SK-N-SH (cell line): Measurements from ENCODE around the gene DCANP1. TPM values are rescaled to one million over a fixed set of nuclear protein-coding genes. Genes with fewer than 3 reads are reported as not detected.

Experiments used
- CTCF ChIA-PET: fragments of 300-600, 350-600 bp; formaldehyde crosslinking; extraction: SDS; loops from one replicate; lab custom pipeline; 2021; lab: Yijun Ruan, JAX
- POLR2A ChIA-PET: fragments of 350-600 bp; sonication (Branson Sonifier 250); formaldehyde crosslinking; extraction: SDS; loops from one replicate; lab custom pipeline; 2020; ENCODE audit warnings: antibody characterized with exemption, inconsistent platforms; lab: Yijun Ruan, JAX
- DNase-seq: peaks from one replicate; pipeline ENCODE4 v3.0.0; 2012
- H2AFZ ChIP-seq: fragments of 200-600 bp; sonication (generic); 2 replicates; pipeline ENCODE4 v1.8.1; 2016; ENCODE audit warnings: antibody characterized with exemption, mild to moderate bottlenecking, low read depth
- H3F3A ChIP-seq: fragments of 200-600 bp; sonication (generic); replicated peaks from 2 replicates; pipeline ENCODE3; 2016; ENCODE audit warnings: antibody characterized with exemption, mild to moderate bottlenecking; ENCODE audit not compliant: insufficient read depth
- H3K27ac ChIP-seq, 2 experiments: fragments of 200-500 bp in 1 of 2; fragments of 200-600 bp in 1 of 2; sonication (Bioruptor generic) in 1 of 2; sonication (generic), shearing (Covaris generic) in 1 of 2; 2 replicates each; pipeline versions ENCODE4 v1.5.1 to v1.6.1; 2014 to 2016; ENCODE audit warnings: low read depth in 2 of 2, inconsistent platforms in 1 of 2, low read length in 1 of 2, mild to moderate bottlenecking in 1 of 2, mixed read lengths in 1 of 2
- H3K27me3 ChIP-seq: fragments of 200-600 bp; sonication (generic), shearing (Covaris generic); 2 replicates; pipeline ENCODE4 v1.6.1; 2016; ENCODE audit warnings: mixed run types; ENCODE audit not compliant: insufficient read depth
- H3K36me3 ChIP-seq, 2 experiments: fragments of 200-500 bp in 1 of 2; fragments of 200-600 bp in 1 of 2; sonication (Bioruptor generic) in 1 of 2; sonication (generic) in 1 of 2; replicated peaks in 1 of 2; 2 replicates each; pipeline versions ENCODE3 to v1.5.1; 2014 to 2016; ENCODE audit warnings: low read length in 1 of 2, mild to moderate bottlenecking in 1 of 2; ENCODE audit not compliant: insufficient read depth in 2 of 2, control insufficient read depth in 1 of 2
- H3K4me1 ChIP-seq, 2 experiments: fragments of 200-500 bp in 1 of 2; fragments of 200-600 bp in 1 of 2; sonication (Bioruptor generic) in 1 of 2; sonication (generic), shearing (Covaris generic) in 1 of 2; 2 replicates each; pipeline versions ENCODE4 v1.5.1 to v1.6.1; 2014 to 2016; ENCODE audit warnings: low read depth in 1 of 2, low read length in 1 of 2, mixed run types in 1 of 2; ENCODE audit not compliant: insufficient read depth in 2 of 2, control insufficient read depth in 1 of 2
- H3K4me2 ChIP-seq: fragments of 200-600 bp; sonication (generic), shearing (Covaris generic); 2 replicates; pipeline ENCODE4 v1.6.1; 2017; ENCODE audit warnings: mixed run types
- H3K4me3 ChIP-seq, 2 experiments: fragments of 200-500 bp in 1 of 2; fragments of 200-600 bp in 1 of 2; sonication (Bioruptor generic) in 1 of 2; sonication (generic), shearing (Covaris generic) in 1 of 2; 2 replicates each; pipeline versions ENCODE4 v1.5.1 to v1.8.1; 2014 to 2016; ENCODE audit warnings: low read depth in 2 of 2, inconsistent platforms in 1 of 2, low read length in 1 of 2, mild to moderate bottlenecking in 1 of 2, mixed read lengths in 1 of 2, moderate library complexity in 1 of 2
- H3K79me2 ChIP-seq: fragments of 200-600 bp; sonication (generic); 2 replicates; pipeline ENCODE4 v1.8.1; 2017; ENCODE audit warnings: mild to moderate bottlenecking; ENCODE audit not compliant: insufficient read depth
- H3K9ac ChIP-seq: fragments of 200-600 bp; sonication (generic); 2 replicates; pipeline ENCODE4 v1.6.1; 2017; ENCODE audit warnings: mixed run types
- H3K9me2 ChIP-seq: fragments of 200-600 bp; sonication (generic); 2 replicates; pipeline ENCODE4 v1.6.1; 2017; ENCODE audit warnings: mixed run types
- H3K9me3 ChIP-seq: fragments of 200-600 bp; sonication (generic); 2 replicates; pipeline ENCODE4 v1.6.1; 2017; ENCODE audit warnings: mixed run types, mild to moderate bottlenecking, moderate library complexity
- H4K20me1 ChIP-seq: fragments of 200-600 bp; sonication (generic); 2 replicates; pipeline ENCODE4 v1.6.1; 2017; ENCODE audit warnings: mild to moderate bottlenecking, mixed run types; ENCODE audit not compliant: insufficient read depth
- ELF1 ChIP-seq: IDR thresholded peaks from 2 replicates; pipeline ENCODE4 v1.4.0; 2012
- EP300 ChIP-seq, 2 experiments: IDR thresholded peaks; 2 replicates each; pipeline versions ENCODE4 v1.4.0 to v1.6.1; 2012; ENCODE audit warnings: borderline replicate concordance in 1 of 2, low read depth in 1 of 2, low read length in 1 of 2
- EZH2phosphoT487 ChIP-seq: fragments of 200-600 bp; sonication (generic); IDR thresholded peaks from 2 replicates; pipeline ENCODE4 v1.6.1; 2017; ENCODE audit warnings: low read depth, mixed run types, mild to moderate bottlenecking, antibody characterized with exemption, moderate library complexity, borderline replicate concordance
- FOSL2 ChIP-seq: IDR thresholded peaks from 2 replicates; pipeline ENCODE4 v1.4.0; 2012; ENCODE audit warnings: low read depth, mild to moderate bottlenecking, moderate library complexity, borderline replicate concordance
- FOXJ3 ChIP-seq: sonication (generic); formaldehyde crosslinking; IDR thresholded peaks from 2 replicates; pipeline ENCODE4 v1.5.1; 2020; ENCODE audit warnings: mild to moderate bottlenecking, missing genetic modification reagents
- FOXM1 ChIP-seq: IDR thresholded peaks from 2 replicates; pipeline ENCODE4 v1.4.0; 2012; ENCODE audit warnings: low read depth, mild to moderate bottlenecking
- GABPA ChIP-seq: IDR thresholded peaks from 2 replicates; pipeline ENCODE4 v1.4.0; 2012; ENCODE audit warnings: low read depth, mild to moderate bottlenecking
- GATA2 ChIP-seq: sonication (generic); formaldehyde crosslinking; IDR thresholded peaks from 2 replicates; pipeline ENCODE4 v1.5.0; 2020; ENCODE audit warnings: mild to moderate bottlenecking, missing genetic modification reagents
- JUND ChIP-seq: IDR thresholded peaks from 2 replicates; pipeline ENCODE4 v1.4.0; 2012
- MXI1 ChIP-seq: IDR thresholded peaks from 2 replicates; pipeline ENCODE4 v1.6.1; 2012; ENCODE audit warnings: mild to moderate bottlenecking, low read depth, low read length, improper control_type of control experiment
- NFIC ChIP-seq: IDR thresholded peaks from 2 replicates; pipeline ENCODE4 v1.4.0; 2012; ENCODE audit warnings: borderline replicate concordance
- NRF1 ChIP-seq: IDR thresholded peaks from 2 replicates; pipeline ENCODE4 v1.6.1; 2012; ENCODE audit warnings: low read depth, mild to moderate bottlenecking, low read length
- RXRA ChIP-seq: IDR thresholded peaks from 2 replicates; pipeline ENCODE4 v1.4.0; 2012; ENCODE audit warnings: low read depth, mild to moderate bottlenecking, borderline replicate concordance
- SIN3A ChIP-seq: IDR thresholded peaks from 2 replicates; pipeline ENCODE4 v1.6.1; 2012; ENCODE audit warnings: low read depth, mild to moderate bottlenecking, low read length, moderate library complexity, borderline replicate concordance
- TCF12 ChIP-seq: IDR thresholded peaks from 2 replicates; pipeline ENCODE4 v1.4.0; 2012
- USF2 ChIP-seq: fragments of 150-350 bp; IDR thresholded peaks from 2 replicates; pipeline ENCODE4 v1.6.1; 2017; ENCODE audit warnings: antibody characterized with exemption, low read length, low read depth, borderline replicate concordance
- YY1 ChIP-seq: IDR thresholded peaks from 2 replicates; pipeline ENCODE4 v1.4.0; 2012; ENCODE audit warnings: low read depth, mild to moderate bottlenecking
- WGBS: methylation state at CpG from one replicate; pipeline ENCODE4 v1.1.6; 2017; ENCODE audit warnings: low lambda C conversion rate; 5-methylcytosine and 5-hydroxymethylcytosine counted together
- polyA plus RNA-seq, 3 experiments: library from polyadenylated mRNA; depleted of rRNA; stranded (reverse); fragments of >200 nt; gene quantifications; 2 replicates each; pipeline ENCODE4 v1.2.3, GENCODE V29; 2012
- TF ChIP-seq, protein P1 (sequence below): IDR thresholded peaks from 2 replicates; pipeline ENCODE4 v1.4.0; 2012; ENCODE audit warnings: low read depth, borderline replicate concordance
- TF ChIP-seq, protein P2 (sequence below): IDR thresholded peaks from 2 replicates; pipeline ENCODE4 v1.6.1; 2012; ENCODE audit warnings: mild to moderate bottlenecking, low read depth, low read length, moderate library complexity

The DCANP1 gene
- polyA plus RNA-seq, 1 of the 3 experiments (the other 2 are of a cell fraction) = not detected

DNA sequence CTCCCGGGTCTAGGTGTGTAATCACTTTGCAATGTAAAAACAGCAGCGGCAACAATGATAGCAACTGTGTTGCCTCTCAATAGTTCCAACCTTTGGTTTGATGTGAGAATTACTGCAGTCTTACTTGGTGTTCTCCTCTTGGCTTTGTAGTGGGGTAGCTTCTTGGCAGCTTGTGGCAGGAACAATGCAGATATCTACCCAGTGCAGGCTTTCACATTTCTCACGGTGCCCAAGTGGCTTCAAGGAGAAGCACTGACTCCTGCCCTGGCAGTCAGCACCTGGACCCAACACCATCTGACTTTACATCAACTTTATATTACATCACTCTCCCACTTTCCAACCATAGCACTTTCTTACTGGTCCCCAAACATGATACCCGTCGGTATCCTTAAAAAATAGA lies 33.4 kb upstream of the DCANP1 start:
- H2AFZ ChIP-seq = no peak overlapping the region
- H3K9ac ChIP-seq = no peak overlapping the region
- no peaks in the 10 kb centered on the region for H4K20me1 ChIP-seq
- no peaks in the 10 kb centered on the region for H3K9me3 ChIP-seq
- H3K27me3 ChIP-seq = no peaks in the 10 kb centered on the region; the same call in none of the 2 replicates
- POLR2A ChIA-PET = no interaction called here
- H3K4me1 ChIP-seq = peaks cover 0 to 2% of the 10 kb centered on the region in 2 experiments; a peak in 1 of 4 replicates
- H3K36me3 ChIP-seq = no peaks in the 10 kb centered on the region
- H3K79me2 ChIP-seq = no peaks in the 10 kb centered on the region
- no peak overlapping the region for H3K4me3 ChIP-seq
- no peak for TF ChIP-seq RXRA
- TF ChIP-seq, protein P1, sequence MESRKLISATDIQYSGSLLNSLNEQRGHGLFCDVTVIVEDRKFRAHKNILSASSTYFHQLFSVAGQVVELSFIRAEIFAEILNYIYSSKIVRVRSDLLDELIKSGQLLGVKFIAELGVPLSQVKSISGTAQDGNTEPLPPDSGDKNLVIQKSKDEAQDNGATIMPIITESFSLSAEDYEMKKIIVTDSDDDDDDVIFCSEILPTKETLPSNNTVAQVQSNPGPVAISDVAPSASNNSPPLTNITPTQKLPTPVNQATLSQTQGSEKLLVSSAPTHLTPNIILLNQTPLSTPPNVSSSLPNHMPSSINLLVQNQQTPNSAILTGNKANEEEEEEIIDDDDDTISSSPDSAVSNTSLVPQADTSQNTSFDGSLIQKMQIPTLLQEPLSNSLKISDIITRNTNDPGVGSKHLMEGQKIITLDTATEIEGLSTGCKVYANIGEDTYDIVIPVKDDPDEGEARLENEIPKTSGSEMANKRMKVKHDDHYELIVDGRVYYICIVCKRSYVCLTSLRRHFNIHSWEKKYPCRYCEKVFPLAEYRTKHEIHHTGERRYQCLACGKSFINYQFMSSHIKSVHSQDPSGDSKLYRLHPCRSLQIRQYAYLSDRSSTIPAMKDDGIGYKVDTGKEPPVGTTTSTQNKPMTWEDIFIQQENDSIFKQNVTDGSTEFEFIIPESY = no peak
- TF ChIP-seq FOXM1 = no peak
- no peak for TF ChIP-seq MXI1
- no peak for TF ChIP-seq FOXJ3 (CRISPR knock-in tag)
- TF ChIP-seq NFIC = no peak
- TF ChIP-seq USF2 = no peak
- TF ChIP-seq ELF1 = no peak
- TF ChIP-seq GABPA = no peak
- TF ChIP-seq FOSL2 = no peak
- TF ChIP-seq JUND = no peak
- TF ChIP-seq EP300 (IDR thresholded peaks at IDR 0.05; ENCODE audit: borderline replicate concordance in 1 of 2, low read depth in 1 of 2, low read length in 1 of 2) = no peak
- no peak for TF ChIP-seq GATA2
- TF ChIP-seq SIN3A = no peak
- TF ChIP-seq YY1 = no peak
- TF ChIP-seq EZH2phosphoT487 = no peak
- TF ChIP-seq, protein P2, sequence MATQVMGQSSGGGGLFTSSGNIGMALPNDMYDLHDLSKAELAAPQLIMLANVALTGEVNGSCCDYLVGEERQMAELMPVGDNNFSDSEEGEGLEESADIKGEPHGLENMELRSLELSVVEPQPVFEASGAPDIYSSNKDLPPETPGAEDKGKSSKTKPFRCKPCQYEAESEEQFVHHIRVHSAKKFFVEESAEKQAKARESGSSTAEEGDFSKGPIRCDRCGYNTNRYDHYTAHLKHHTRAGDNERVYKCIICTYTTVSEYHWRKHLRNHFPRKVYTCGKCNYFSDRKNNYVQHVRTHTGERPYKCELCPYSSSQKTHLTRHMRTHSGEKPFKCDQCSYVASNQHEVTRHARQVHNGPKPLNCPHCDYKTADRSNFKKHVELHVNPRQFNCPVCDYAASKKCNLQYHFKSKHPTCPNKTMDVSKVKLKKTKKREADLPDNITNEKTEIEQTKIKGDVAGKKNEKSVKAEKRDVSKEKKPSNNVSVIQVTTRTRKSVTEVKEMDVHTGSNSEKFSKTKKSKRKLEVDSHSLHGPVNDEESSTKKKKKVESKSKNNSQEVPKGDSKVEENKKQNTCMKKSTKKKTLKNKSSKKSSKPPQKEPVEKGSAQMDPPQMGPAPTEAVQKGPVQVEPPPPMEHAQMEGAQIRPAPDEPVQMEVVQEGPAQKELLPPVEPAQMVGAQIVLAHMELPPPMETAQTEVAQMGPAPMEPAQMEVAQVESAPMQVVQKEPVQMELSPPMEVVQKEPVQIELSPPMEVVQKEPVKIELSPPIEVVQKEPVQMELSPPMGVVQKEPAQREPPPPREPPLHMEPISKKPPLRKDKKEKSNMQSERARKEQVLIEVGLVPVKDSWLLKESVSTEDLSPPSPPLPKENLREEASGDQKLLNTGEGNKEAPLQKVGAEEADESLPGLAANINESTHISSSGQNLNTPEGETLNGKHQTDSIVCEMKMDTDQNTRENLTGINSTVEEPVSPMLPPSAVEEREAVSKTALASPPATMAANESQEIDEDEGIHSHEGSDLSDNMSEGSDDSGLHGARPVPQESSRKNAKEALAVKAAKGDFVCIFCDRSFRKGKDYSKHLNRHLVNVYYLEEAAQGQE = no peak
- no peak for TF ChIP-seq TCF12
- no peak for TF ChIP-seq NRF1
- TF ChIP-seq, all 33 proteins: peak for 0
- DNase-seq = no peak
- no peak overlapping the region for H3K27ac ChIP-seq
- H3K9me2 ChIP-seq = no peaks in the 10 kb centered on the region
- no peaks in the 10 kb centered on the region for H3F3A ChIP-seq
- H3K4me2 ChIP-seq = no peak overlapping the region
- WGBS = 71% methylated on average over 5 of the region's 5 CpGs
- CTCF ChIA-PET = interaction anchor here (1.4 to 3.9 kb wide), 4 partner anchors 15 to 69 kb away, joined by 3 to 52 read pairs (median 8); no protein-coding TSS in a partner anchor
